K562 (cell line): ENCODE measurements around the gene ITGAD. TPM values are rescaled to one million over a fixed set of nuclear protein-coding genes. Genes with fewer than 3 reads are reported as not detected.

ENCODE experiments used
- CBFA2T2 ChIP-seq: fragments of 450-650 bp; conservative IDR thresholded peaks from 2 replicates; pipeline ENCODE4 v1.6.1; 2017; ENCODE audit warnings: mild to moderate bottlenecking
- HMBOX1 ChIP-seq: sonication (generic); IDR thresholded peaks from 2 replicates; pipeline ENCODE4 v1.6.1; 2016
- RHOXF2B ChIP-seq: fragments of 250-450 bp; sonication (Bioruptor Pico); conservative IDR thresholded peaks from 2 replicates; pipeline ENCODE4 v1.5.1; 2021
- SRSF7 ChIP-seq: fragments of 200-400 bp; formaldehyde crosslinking; optimal IDR thresholded peaks from 2 replicates; pipeline ENCODE3; 2017; ENCODE audit warnings: mild to moderate bottlenecking, low read depth, low read length
- USF2 ChIP-seq: sonication (generic); formaldehyde crosslinking; IDR thresholded peaks from 2 replicates; pipeline ENCODE4 v1.5.0; 2020; ENCODE audit warnings: missing genetic modification reagents
- polyA plus RNA-seq, 8 experiments: library from polyadenylated mRNA; depleted of rRNA in 4 of 8; stranded (reverse) in 5 of 8; unstranded in 3 of 8; fragments of >200 nt; fragmentation: Nextera tagmentation in 2 of 8; fragmentation: Illumina TruSeq in 1 of 8; extraction: Ambion mirVana in 2 of 8; extraction: Trizol in 1 of 8; gene quantifications; 2 replicates each; pipeline versions ENCODE4 v1.2.1 to v1.2.3, GENCODE V29; 2011 to 2014; ENCODE audit warnings: inconsistent platforms in 1 of 8, missing spikeins in 1 of 8
- total RNA-seq, 7 experiments: library from RNA; depleted of rRNA in 6 of 7; stranded (reverse); fragments of >200 nt in 6 of 7; fragmentation: Illumina TruSeq in 2 of 7; extraction: Trizol in 2 of 7; gene quantifications; 2 replicates each; pipeline versions ENCODE4 v1.2.1 to v1.2.3, GENCODE V29; 2011 to 2021; ENCODE audit warnings: low replicate concordance in 1 of 7
- TF ChIP-seq, protein P1 (sequence below): fragments of 450-650 bp; IDR thresholded peaks from 2 replicates; pipeline ENCODE4 v1.6.1; 2017; ENCODE audit warnings: antibody characterized with exemption, mild to moderate bottlenecking

Gene ITGAD
- total and polyA plus RNA-seq, 9 of the 15 experiments (the other 6 are each of a cell fraction or from before 2014, with no cell fraction given), result not detected

DNA sequence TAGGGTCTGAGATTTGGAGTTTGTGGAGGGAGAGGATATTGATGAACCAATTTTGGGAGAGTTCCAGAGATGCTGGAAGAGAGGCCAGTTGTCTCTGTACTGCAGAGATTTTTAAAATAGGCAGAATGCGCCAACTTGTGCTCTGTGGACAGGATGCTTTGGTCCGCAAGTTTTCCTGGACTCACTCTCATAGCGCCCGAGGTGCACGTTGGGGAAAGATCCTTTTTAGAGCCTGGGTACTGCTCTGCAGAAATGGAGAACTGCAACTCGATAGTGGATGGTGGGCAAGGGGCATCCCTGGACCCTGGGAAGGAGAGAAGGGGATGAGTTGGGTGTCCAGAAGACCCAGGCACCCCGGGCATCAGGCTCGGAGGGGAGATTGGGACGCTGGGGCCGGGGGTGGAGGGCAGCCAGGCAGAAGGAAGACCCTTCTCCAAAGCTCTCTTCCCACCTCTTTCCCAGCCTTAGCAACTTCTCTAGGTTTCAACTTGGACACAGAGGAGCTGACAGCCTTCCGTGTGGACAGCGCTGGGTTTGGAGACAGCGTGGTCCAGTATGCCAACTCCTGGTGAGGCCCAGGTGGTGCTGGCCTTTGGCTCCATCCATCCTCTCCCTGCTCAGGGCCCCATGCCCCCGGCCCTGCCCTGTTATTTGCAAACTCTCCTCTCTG, 37.6 kb upstream of the ITGAD start (continued):
- TF ChIP-seq, protein P1, sequence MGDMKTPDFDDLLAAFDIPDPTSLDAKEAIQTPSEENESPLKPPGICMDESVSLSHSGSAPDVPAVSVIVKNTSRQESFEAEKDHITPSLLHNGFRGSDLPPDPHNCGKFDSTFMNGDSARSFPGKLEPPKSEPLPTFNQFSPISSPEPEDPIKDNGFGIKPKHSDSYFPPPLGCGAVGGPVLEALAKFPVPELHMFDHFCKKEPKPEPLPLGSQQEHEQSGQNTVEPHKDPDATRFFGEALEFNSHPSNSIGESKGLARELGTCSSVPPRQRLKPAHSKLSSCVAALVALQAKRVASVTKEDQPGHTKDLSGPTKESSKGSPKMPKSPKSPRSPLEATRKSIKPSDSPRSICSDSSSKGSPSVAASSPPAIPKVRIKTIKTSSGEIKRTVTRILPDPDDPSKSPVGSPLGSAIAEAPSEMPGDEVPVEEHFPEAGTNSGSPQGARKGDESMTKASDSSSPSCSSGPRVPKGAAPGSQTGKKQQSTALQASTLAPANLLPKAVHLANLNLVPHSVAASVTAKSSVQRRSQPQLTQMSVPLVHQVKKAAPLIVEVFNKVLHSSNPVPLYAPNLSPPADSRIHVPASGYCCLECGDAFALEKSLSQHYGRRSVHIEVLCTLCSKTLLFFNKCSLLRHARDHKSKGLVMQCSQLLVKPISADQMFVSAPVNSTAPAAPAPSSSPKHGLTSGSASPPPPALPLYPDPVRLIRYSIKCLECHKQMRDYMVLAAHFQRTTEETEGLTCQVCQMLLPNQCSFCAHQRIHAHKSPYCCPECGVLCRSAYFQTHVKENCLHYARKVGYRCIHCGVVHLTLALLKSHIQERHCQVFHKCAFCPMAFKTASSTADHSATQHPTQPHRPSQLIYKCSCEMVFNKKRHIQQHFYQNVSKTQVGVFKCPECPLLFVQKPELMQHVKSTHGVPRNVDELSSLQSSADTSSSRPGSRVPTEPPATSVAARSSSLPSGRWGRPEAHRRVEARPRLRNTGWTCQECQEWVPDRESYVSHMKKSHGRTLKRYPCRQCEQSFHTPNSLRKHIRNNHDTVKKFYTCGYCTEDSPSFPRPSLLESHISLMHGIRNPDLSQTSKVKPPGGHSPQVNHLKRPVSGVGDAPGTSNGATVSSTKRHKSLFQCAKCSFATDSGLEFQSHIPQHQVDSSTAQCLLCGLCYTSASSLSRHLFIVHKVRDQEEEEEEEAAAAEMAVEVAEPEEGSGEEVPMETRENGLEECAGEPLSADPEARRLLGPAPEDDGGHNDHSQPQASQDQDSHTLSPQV, result no peak
- TF ChIP-seq CBFA2T2 (no peak), HMBOX1 (no peak), USF2 (no peak), RHOXF2B (CRISPR knock-in tag) (no peak), SRSF7 (no peak)
